ENCODE results near the gene LENG1.

Gene LENG1

GRCh38 chr19:54106716-54107115 lies 52.8 kb downstream of the LENG1 start:
- DNase-seq: no peak

- DNase-seq: no peak
Observed at GRCh38 chr19:54105796-54106195, 53.7 kb downstream of the LENG1 start.
